NCI-H1092 (cell line): ENCODE measurements around the gene NSD2.
"Not testable (repeated sequence)": the region's sequence is repeated elsewhere in the genome, so short reads cannot be mapped to it uniquely, and the experiment has no call there.

Experiments used
- DNase-seq: peaks from one replicate; lab custom pipeline; 2025; lab: John Stamatoyannopoulos, UW

The NSD2 gene

GRCh38 chr4:1985780-1986577 lies 114.8 kb downstream of the NSD2 start:
- DNase-seq: no peak

DNA sequence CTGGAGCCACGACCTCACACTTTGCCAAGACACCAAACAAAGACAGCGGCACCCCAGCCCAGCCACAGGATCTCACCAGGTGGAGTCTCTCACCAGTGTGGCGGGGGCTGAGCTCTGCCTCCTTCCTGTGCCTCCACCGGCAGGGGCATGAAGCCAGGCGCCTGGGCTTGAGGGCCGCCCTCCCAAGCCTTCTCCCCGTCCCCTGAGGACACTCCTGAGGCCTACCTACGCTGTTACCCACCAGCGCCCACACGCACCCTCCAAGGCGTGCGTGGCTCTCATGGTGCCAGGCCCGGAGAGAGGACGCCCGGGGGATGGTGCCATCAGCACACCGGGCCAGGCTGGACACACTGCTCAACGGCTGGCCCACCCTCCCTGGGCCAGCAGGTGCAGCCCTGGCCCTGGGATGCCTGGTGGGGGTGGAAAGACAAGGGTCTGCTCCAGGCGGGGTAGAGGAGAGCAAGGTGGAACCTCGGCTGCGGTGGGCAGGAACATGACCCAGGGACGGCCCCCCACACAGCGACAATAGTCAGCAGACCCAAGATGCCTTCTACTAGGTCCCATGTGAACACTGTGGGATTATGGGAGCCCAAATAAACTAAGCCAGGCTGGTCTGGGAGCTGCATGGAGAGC lies 115.5 kb downstream of the NSD2 start:
- no peak for DNase-seq

- DNase-seq: no peak
Measured at GRCh38 chr4:1987296-1987695, 116.1 kb downstream of the NSD2 start.

- no peak for DNase-seq
Measured at GRCh38 chr4:1987721-1988326, 116.6 kb downstream of the NSD2 start.

DNA sequence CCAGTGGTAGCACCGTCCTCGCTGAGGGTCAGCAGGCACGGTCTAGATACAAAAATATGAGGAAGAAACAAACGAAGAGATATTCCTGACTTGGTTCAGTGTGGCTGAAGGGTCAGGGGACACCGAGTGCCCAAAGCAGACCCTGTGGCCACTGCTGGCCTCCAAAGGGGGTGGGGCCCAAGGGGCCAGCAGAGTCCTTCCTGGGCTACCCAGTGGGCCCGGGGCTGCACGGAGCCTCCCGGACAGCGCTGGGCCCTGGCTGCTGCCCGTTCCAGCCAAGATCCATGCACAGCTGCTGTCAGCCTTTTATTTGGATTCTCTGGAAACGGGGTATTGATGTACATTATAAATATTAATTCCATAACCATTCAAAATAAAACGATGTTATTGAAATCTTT lies 117.1 kb downstream of the NSD2 start:
- no peak for DNase-seq

DNA sequence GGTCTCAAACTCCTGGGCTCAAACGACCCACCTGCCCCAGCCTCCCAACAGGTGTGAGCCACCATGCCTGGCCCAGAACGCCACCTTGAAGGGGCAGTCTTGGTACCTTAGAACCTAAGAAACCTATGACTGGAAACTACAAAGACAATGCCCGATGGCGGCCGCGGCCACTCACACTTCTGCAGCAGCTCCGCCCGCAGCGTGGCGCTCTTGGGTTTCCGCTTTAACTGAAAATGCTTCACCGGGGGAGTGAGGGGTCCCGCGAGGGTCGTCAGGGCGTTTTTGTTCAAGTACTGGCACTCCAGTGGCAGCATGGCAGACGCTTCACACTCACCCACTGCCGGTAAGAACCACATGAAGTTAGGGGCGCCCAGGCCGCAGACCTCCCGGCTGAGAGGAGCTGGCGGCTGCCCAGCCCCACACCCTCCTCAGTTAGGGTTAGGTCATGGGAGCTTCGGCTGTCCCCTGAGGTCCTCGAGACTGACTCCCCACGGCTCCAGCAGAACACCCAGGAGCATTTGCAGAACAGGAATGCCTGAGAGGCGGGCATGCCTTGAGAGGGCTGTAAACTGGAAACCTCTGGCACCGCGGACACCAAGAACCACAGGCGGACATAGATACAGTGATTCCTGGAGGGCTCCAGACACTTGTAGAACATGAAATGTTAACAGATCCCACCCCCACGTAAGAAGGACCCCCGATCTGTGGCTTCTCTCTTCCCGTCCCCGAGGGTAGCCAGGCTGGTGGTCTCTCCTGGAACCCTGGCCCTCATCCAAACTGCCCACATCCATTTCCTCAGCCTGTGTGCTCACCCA lies 118.5 kb downstream of the NSD2 start:
- no peak for DNase-seq

GRCh38 chr4:1990348-1990645 lies 119.1 kb downstream of the NSD2 start:
- DNase-seq: no peak

GRCh38 chr4:1990676-1991075 lies 119.5 kb downstream of the NSD2 start:
- no peak for DNase-seq

GRCh38 chr4:1991087-1991486 lies 119.9 kb downstream of the NSD2 start:
- DNase-seq: no peak

- DNase-seq: no peak
Measured at GRCh38 chr4:1991596-1992434, 120.6 kb downstream of the NSD2 start.

DNA sequence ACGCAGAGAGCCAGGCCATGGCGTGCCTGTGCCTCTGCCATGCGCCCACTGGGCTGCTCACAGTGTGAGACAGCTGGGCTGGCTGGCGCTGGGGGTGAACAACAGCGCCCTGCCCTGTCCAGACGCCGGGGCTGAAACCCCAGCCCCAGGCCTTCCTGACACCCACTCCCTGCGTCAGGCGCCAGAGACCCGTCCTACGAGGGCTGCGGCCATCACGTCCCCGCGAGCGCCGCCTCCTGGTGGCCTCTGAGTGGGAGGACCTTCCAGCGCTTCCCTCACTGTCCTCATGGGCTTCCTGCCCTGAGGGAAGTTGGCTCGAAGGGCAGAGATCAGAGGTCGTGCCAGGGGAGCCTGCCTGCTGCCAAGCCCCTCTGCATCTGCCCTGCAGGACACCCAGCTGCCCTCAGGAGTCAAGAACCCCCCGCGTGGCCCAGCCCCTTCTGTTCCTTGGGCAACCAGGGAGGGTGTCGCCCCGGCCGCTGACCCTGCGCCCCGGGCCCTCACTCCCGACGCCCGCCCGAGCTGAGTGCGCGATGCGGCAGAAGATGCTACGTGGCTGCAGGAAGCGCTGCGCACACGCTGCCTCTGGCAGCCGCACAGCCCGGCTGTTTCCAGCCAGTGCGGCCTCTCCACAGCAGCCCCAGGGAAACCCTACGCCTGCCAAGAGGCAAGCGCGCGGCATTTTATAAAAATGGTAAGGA lies 121.4 kb downstream of the NSD2 start:
- DNase-seq: no peak

- DNase-seq: no peak
Measured at GRCh38 chr4:1993169-1993516, 122.0 kb downstream of the NSD2 start.

DNA sequence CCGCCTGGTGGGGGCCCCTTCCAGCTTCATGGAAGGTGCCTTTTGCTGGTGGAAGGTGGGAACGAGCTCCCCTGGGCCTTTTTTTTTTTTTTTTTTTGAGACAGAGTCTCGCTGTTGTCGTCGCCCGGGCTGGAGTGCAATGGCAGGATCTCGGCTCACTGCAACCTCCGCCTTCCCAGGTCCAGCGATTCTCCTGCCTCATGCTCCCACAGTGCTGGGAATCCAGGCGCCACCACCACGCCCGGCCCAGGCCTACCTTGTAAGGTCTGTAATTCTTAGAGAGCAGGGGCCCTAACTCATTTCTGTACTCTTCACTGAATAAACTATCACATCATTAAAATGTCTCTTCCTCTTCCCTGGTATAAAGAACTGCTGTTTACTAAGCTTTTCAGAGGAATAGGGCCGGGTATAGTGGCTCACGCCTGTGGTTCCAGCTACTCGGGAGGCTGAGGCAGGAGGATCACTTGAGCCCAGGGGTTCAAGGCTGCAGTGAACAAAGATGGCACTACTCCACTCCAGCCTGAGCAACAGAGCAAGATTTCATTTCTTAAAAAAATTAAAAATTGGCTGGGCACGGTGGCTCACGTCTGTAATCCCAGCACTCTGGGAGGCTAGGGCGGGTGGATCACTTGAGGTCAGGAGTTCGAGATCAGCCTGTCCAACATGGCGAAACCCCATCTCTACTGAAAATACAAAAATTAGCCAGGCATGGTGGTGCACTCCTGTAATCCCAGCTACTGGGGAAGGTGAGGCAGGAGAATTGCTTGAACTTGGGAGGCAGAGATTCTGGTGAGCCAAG lies 122.7 kb downstream of the NSD2 start:
- DNase-seq: not testable (repeated sequence)

- DNase-seq: no peak
Measured at GRCh38 chr4:1994938-1995337, 123.7 kb downstream of the NSD2 start.

GRCh38 chr4:1996866-1997611 lies 125.8 kb downstream of the NSD2 start:
- no peak for DNase-seq

DNA sequence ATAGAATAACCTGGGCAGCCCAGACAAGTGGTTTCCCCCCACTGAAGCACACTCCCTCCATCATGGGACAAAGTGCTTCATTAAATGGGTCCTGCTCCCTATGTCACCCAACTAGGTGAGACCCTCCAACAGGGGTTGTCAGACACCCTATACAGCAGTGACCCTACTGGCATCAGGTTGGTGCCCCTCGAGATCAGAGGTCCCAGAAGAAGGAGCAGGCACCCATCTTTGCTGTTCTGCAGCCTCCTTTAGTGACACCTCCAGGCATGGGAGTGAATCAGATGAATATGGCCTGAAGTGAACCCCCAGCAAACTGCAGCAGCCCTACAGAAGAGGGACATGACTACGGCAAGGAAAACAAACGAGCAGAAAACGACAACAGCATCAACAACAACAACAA lies 126.5 kb downstream of the NSD2 start:
- DNase-seq: no peak

GRCh38 chr4:1998296-1998695 lies 127.1 kb downstream of the NSD2 start:
- DNase-seq: no peak

DNA sequence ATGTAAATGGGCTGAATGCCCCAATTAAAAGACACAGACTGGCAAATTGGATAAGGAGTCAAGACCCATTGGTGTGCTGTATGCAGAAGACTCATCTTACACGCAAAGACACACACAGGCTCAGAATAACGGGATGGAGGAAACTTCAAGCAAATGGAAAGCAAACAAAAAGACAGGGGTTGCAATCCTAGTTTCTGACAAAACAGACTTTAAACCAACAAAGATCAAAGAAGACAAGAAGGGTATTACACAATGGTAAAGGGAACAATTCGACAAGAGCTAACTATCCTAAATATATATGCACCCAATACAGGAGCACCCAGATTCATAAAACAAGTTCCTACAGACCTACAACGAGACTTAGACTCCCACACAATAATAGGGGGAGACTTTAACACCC lies 128.1 kb downstream of the NSD2 start:
- DNase-seq: not testable (repeated sequence)

GRCh38 chr4:2003361-2003760 lies 132.2 kb downstream of the NSD2 start:
- not testable (repeated sequence) for DNase-seq

DNA sequence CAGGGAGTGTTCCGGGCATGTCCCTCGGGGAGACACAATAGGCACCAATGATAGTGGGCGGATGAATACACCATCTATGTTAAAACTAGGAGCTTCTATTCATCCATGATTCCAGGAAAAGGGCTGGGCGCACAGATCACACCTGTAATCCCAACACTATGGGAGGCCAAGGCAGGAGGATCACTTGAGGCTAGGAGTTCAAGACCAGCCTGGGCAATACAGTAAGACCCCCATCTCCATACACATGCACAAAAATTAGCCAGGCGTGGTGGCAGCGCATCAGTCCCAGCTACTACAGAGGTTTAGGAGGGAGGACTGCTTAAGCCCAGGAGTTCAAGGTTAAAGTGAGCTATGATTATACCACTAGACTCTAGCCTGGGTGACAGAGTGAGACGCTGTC lies 135.2 kb downstream of the NSD2 start:
- no peak for DNase-seq
